Naive thymus-derived CD4-positive, alpha-beta T cell (primary cell): ENCODE measurements around the gene KNDC1. TPM values are rescaled to one million over a fixed set of nuclear protein-coding genes. Genes with fewer than 3 reads are reported as not detected.

Experiments used
- ATAC-seq: fragments of 150-1000 bp; cut with Tn5 transposase; 2 replicates; pipeline ENCODE4 v1.10.0; 2021; ENCODE audit warnings: mild to moderate bottlenecking, moderate library complexity
- CTCF ChIA-PET: fragments of 350-600 bp; sonication (Branson Sonifier 250); formaldehyde crosslinking; loops from one replicate; lab custom pipeline; 2021; ENCODE audit warnings: antibody characterized with exemption; lab: Charles Lee
- POLR2A ChIA-PET: fragments of 350-600 bp; sonication (Branson Sonifier 250); formaldehyde crosslinking; loops from one replicate; lab custom pipeline; 2021; ENCODE audit warnings: antibody characterized with exemption, inconsistent platforms; lab: Charles Lee
- DNase-seq, 9 donors: peaks; one replicate each; pipeline versions ENCODE4 v3.0.0 to v3.0.0-alpha.2; 2020 to 2022; ENCODE audit warnings: mixed read lengths in 1 of 9
- H3K27ac ChIP-seq: one replicate; pipeline ENCODE4 v1.7.0; 2013; ENCODE audit warnings: mild to moderate bottlenecking, low read depth, low read length, moderate library complexity
- H3K27me3 ChIP-seq, 2 donors: one replicate each; pipeline ENCODE4 v1.7.0; 2013; ENCODE audit warnings: low read length in 2 of 2, mild to moderate bottlenecking in 2 of 2, moderate library complexity in 2 of 2; ENCODE audit not compliant: control insufficient read depth in 2 of 2, insufficient read depth in 2 of 2
- H3K36me3 ChIP-seq, 3 experiments: 1 replicate in 2 of 3; 2 replicates in 1 of 3; pipeline ENCODE4 v1.7.0; 2013; ENCODE audit warnings: low read length in 3 of 3, mild to moderate bottlenecking in 3 of 3, moderate library complexity in 1 of 3; ENCODE audit not compliant: insufficient read depth in 3 of 3, control insufficient read depth in 2 of 3
- H3K4me1 ChIP-seq, 2 donors: one replicate each; pipeline ENCODE4 v1.7.0; 2013; ENCODE audit warnings: low read length in 2 of 2, mild to moderate bottlenecking in 2 of 2, moderate library complexity in 1 of 2; ENCODE audit not compliant: control insufficient read depth in 2 of 2, insufficient read depth in 2 of 2
- H3K4me3 ChIP-seq: 2 replicates; pipeline ENCODE4 v1.7.0; 2013; ENCODE audit warnings: mild to moderate bottlenecking, low read length
- H3K9me3 ChIP-seq, 3 experiments: 1 replicate in 2 of 3; 2 replicates in 1 of 3; pipeline ENCODE4 v1.7.0; 2013; ENCODE audit warnings: low read length in 3 of 3; ENCODE audit not compliant: control insufficient read depth in 2 of 3
- H3K27ac Mint-ChIP-seq, 9 donors: one replicate each; pipeline ENCODE4 v1.8.0; 2020 to 2022; ENCODE audit warnings: mixed read lengths in 9 of 9, mild to moderate bottlenecking in 8 of 9, moderate library complexity in 5 of 9, inconsistent platforms in 2 of 9
- H3K27me3 Mint-ChIP-seq, 5 donors: one replicate each; pipeline ENCODE4 v1.8.0; 2021 to 2022; ENCODE audit warnings: mixed read lengths in 5 of 5, mild to moderate bottlenecking in 1 of 5
- H3K36me3 Mint-ChIP-seq, 5 donors: one replicate each; pipeline ENCODE4 v1.8.0; 2020 to 2022; ENCODE audit warnings: mixed read lengths in 5 of 5, mild to moderate bottlenecking in 3 of 5, inconsistent platforms in 1 of 5
- H3K4me1 Mint-ChIP-seq, 7 donors: one replicate each; pipeline ENCODE4 v1.8.0; 2020 to 2022; ENCODE audit warnings: mixed read lengths in 7 of 7, mild to moderate bottlenecking in 3 of 7, inconsistent platforms in 1 of 7
- H3K4me3 Mint-ChIP-seq, 10 donors: one replicate each; pipeline ENCODE4 v1.8.0; 2020 to 2022; ENCODE audit warnings: mild to moderate bottlenecking in 10 of 10, mixed read lengths in 10 of 10, moderate library complexity in 6 of 10, inconsistent platforms in 2 of 10
- H3K9me3 Mint-ChIP-seq, 11 donors: one replicate each; pipeline ENCODE4 v1.8.0; 2020 to 2022; ENCODE audit warnings: mixed read lengths in 11 of 11, mild to moderate bottlenecking in 4 of 11, inconsistent platforms in 1 of 11, moderate library complexity in 1 of 11
- intact Hi-C, 2 donors: fragments of 100-400 bp; cut with micrococcal nuclease; formaldehyde crosslinking; loops; one replicate each; pipeline ENCODE4 v1.15.1; 2023
- polyA plus RNA-seq, 2 donors: library from polyadenylated mRNA; unstranded; fragments of 300-500 nt; fragmentation: Illumina TruSeq; gene quantifications; one replicate each; pipeline ENCODE4 v1.2.3, GENCODE V29; 2021
- total RNA-seq, 6 experiments: library from RNA in 5 of 6; stranded (reverse) in 5 of 6; gene quantifications; 1 replicate in 5 of 6; 2 replicates in 1 of 6; pipeline ENCODE4 v1.2.3 and lab custom pipeline; 2021 to 2026

Gene KNDC1
- total and polyA plus RNA-seq, 7 experiments from 2014 or later: 0.05 to 3.6 (median 0.60) TPM; not detected in 3

GRCh38 chr10:133124357-133125211, 35.4 kb upstream of the KNDC1 start:
- H3K9me3 Mint-ChIP-seq: peaks cover 0 to 2% (median 0%) of the 10 kb centered on the region in 11 donors
- CTCF ChIA-PET: no interaction called here
- DNase-seq: peak in 2 of 9 donors; percentile 21 to 38
- H3K4me1 Mint-ChIP-seq: peaks cover 4 to 11% (median 6%) of the 10 kb centered on the region in 7 donors
- H3K36me3 Mint-ChIP-seq: peaks cover 0 to 3% (median 0%) of the 10 kb centered on the region in 5 donors
- H3K27ac Mint-ChIP-seq: no peak overlapping the region
- intact Hi-C loops: loop anchor here (2.0 to 5.0 kb wide), 2 partner anchors 184 to 287 kb away; no protein-coding TSS in a partner anchor
- Histone ChIP-seq H3K27ac (no peak overlapping the region), H3K4me1 (no peaks in the 10 kb centered on the region), H3K4me3 (no peak overlapping the region), H3K27me3 (no peaks in the 10 kb centered on the region), H3K9me3 (no peaks in the 10 kb centered on the region), H3K36me3 (no peaks in the 10 kb centered on the region)
- POLR2A ChIA-PET: no interaction called here
- ATAC-seq: no peak
- peaks cover 6 to 30% (median 13%) of the 10 kb centered on the region in 5 donors for H3K27me3 Mint-ChIP-seq
- H3K4me3 Mint-ChIP-seq: peak overlapping the region in 1 of 10 donors; percentile 61

GRCh38 chr10:133125901-133126300, 34.1 kb upstream of the KNDC1 start:
- peaks cover 4 to 11% (median 6%) of the 10 kb centered on the region in 7 donors for H3K4me1 Mint-ChIP-seq
- Histone ChIP-seq H3K9me3 (no peaks in the 10 kb centered on the region), H3K27ac (no peak overlapping the region), H3K27me3 (no peaks in the 10 kb centered on the region), H3K36me3 (no peaks in the 10 kb centered on the region), H3K4me1 (no peaks in the 10 kb centered on the region), H3K4me3 (no peak overlapping the region)
- intact Hi-C loops: loop anchor here in 1 of 2 donors (2.0 kb wide), 1 partner anchor 185 kb away; no protein-coding TSS in a partner anchor
- H3K27me3 Mint-ChIP-seq: peaks cover 6 to 30% (median 13%) of the 10 kb centered on the region in 5 donors
- no peaks in the 10 kb centered on the region for H3K36me3 Mint-ChIP-seq
- H3K27ac Mint-ChIP-seq: no peak overlapping the region
- ATAC-seq (no peak), DNase-seq (no peak)
- ChIA-PET CTCF (no interaction called here), POLR2A (no interaction called here)
- no peaks in the 10 kb centered on the region for H3K9me3 Mint-ChIP-seq
- H3K4me3 Mint-ChIP-seq: no peak overlapping the region

GRCh38 chr10:133126431-133127290, 33.4 kb upstream of the KNDC1 start:
- peak in 1 of 9 donors; percentile 17 for DNase-seq
- Histone ChIP-seq H3K27ac (no peak overlapping the region), H3K4me1 (no peaks in the 10 kb centered on the region), H3K9me3 (no peaks in the 10 kb centered on the region), H3K36me3 (no peaks in the 10 kb centered on the region), H3K27me3 (no peaks in the 10 kb centered on the region), H3K4me3 (no peak overlapping the region)
- Mint-ChIP-seq H3K27me3 (peaks cover 6 to 30% (median 13%) of the 10 kb centered on the region in 5 donors), H3K9me3 (no peaks in the 10 kb centered on the region), H3K4me1 (peaks cover 4 to 11% (median 6%) of the 10 kb centered on the region in 7 donors), H3K36me3 (no peaks in the 10 kb centered on the region), H3K27ac (no peak overlapping the region), H3K4me3 (no peak overlapping the region)
- CTCF ChIA-PET: no interaction called here
- POLR2A ChIA-PET: no interaction called here
- intact Hi-C loops: no loop called here
- ATAC-seq: no peak

DNA sequence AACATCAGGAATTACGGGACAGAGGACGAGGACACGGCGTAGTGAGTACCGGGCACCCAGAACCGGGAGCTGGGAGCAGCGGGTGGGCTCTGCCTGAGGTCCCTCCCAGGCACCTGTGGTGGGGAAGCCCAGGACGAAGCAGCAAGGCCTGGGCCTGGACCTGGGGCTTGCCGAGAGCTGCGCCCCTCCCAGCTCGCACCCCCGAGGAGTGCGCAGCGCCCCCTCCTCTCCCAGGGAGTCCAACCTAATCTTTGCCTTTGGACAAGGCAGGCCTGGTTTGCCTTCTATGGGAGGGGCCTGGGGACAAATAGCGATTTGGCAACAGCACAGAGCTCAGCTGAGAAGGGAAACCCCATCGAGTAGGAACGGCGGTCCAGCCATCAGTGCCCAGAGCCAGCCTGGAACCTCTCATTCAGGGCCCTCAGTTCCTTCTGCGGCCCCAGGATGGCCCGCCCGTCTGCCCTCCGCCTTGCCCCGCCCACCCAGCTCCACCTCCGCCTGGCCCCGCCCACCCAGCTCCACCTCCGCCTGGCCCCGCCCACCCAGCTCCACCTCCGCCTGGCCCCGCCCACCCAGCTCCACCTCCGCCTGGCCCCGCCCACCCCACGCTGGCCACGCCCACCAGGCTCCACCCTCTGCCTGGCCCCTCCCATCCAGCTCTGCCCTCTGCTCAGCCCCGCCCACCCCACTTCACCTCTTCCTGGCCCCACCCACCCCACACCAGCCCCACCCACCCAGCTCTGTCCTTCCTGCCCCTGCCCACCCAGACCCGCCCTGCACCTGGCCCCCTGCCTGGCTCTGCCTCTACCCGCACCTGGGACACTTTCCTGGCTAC, 32.5 kb upstream of the KNDC1 start:
- intact Hi-C loops: no loop called here
- Histone ChIP-seq H3K36me3 (no peaks in the 10 kb centered on the region), H3K4me1 (no peaks in the 10 kb centered on the region), H3K4me3 (no peak overlapping the region), H3K9me3 (no peaks in the 10 kb centered on the region), H3K27me3 (no peaks in the 10 kb centered on the region), H3K27ac (no peak overlapping the region)
- ChIA-PET CTCF (no interaction called here), POLR2A (no interaction called here)
- Mint-ChIP-seq H3K4me1 (peaks cover 4 to 11% (median 6%) of the 10 kb centered on the region in 7 donors), H3K4me3 (no peak overlapping the region), H3K36me3 (no peaks in the 10 kb centered on the region), H3K9me3 (no peaks in the 10 kb centered on the region), H3K27ac (no peak overlapping the region), H3K27me3 (peaks cover 6 to 30% (median 13%) of the 10 kb centered on the region in 5 donors)
- DNase-seq (peak in 1 of 9 donors; percentile 52), ATAC-seq (peak; percentile 60)

DNA sequence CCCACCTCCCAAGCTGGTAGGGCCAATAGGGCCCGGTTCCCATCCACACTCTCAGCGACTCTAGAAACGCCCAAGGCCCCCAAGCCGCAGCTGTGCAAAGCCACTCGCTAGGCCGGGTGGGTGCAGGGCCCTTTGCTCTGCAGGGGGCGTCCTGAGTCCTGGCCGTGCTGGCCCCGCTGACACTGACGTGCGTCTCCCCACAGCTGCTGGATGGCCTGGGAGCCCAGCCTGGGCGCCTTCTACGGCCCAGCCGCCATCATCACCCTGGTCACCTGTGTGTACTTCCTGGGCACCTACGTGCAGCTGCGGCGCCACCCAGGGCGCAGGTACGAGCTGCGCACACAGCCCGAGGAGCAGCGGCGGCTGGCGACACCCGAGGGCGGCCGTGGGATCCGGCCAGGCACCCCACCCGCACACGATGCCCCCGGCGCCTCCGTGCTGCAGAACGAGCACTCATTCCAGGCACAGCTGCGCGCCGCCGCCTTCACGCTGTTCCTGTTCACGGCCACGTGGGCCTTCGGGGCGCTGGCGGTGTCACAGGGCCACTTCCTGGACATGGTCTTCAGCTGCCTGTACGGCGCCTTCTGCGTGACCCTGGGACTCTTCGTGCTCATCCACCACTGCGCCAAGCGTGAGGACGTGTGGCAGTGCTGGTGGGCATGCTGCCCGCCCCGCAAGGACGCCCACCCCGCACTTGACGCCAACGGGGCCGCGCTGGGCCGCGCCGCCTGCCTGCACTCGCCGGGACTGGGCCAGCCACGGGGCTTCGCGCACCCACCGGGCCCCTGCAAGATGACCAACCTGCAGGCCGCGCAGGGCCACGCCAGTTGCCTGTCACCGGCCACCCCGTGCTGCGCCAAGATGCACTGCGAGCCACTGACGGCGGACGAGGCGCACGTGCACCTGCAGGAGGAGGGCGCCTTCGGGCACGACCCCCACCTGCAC, 31.6 kb upstream of the KNDC1 start:
- no peaks in the 10 kb centered on the region for H3K4me1 ChIP-seq
- no peak overlapping the region for H3K27ac ChIP-seq
- H3K36me3 Mint-ChIP-seq: no peaks in the 10 kb centered on the region
- H3K4me3 Mint-ChIP-seq: no peak overlapping the region
- no peak for ATAC-seq
- H3K27me3 ChIP-seq: no peaks in the 10 kb centered on the region
- H3K36me3 ChIP-seq: no peaks in the 10 kb centered on the region
- peaks cover under 1 to 5% (median 4%) of the 10 kb centered on the region in 7 donors for H3K4me1 Mint-ChIP-seq
- H3K27me3 Mint-ChIP-seq: peaks cover 6 to 22% (median 12%) of the 10 kb centered on the region in 5 donors
- no peaks in the 10 kb centered on the region for H3K9me3 Mint-ChIP-seq
- ChIA-PET CTCF (no interaction called here), POLR2A (no interaction called here)
- H3K27ac Mint-ChIP-seq: no peak overlapping the region
- H3K4me3 ChIP-seq: no peak overlapping the region
- DNase-seq: peak in 1 of 9 donors; percentile 18
- intact Hi-C loops: no loop called here
- no peaks in the 10 kb centered on the region for H3K9me3 ChIP-seq
